ENCODE measurements around the gene NAB2.

The NAB2 gene

DNA sequence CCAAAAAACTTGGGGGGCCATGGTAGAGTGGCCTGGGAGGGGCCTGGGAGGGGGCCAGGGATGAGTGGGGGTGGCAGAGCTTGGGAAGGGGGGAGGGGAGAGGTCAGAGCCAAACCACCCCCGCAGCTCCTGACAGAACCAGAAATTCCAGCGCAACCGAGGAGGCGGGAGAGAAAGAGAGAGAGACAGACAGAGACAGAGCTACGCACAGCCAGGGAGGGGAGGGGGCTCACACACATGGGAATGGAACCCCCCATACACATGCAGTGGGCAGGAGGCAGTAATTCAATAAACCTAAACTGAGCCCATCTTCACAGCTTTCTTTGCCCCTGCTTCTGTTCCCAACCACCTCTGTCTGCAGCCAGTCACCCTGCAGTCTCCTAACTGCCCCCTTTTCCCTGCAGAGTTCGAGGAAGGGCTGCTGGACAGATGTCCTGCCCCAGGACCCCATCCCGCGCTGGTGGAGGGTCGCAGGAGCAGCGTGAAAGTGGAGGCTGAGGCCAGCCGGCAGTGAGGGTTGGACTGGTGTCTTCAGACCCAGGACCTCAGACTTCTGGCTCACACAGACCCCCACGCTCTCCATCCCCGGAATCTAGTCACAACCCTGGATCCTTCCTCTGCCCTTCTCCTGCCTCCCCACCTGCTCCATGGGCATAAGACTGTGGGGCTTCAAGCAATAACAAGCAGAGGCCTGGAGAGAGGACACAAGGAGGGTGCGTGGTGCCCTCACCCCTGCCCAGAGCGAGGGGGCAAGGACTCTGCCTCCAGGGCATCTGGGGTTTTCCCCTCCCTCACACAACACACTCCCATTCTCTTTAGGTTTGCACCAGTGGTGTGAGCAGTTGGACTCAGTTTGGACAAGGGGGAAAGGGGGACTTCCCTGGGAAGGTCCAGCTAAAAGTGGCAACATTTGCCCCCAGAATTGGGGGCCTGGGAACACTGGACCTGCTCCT is 5.6 kb downstream of the NAB2 start:
- Histone ChIP-seq H3K9ac (ENCODE audit: low read length in 2 of 2) (no peak overlapping the region), H3K36me3 (ENCODE audit: control insufficient read depth in 2 of 2, insufficient read depth in 2 of 2, low read length in 2 of 2) (peaks cover 56 to 63% of the 10 kb centered on the region in 2 donors), H3K4me1 (ENCODE audit: control insufficient read depth, insufficient read depth, low read length) (peaks cover 58% of the 10 kb centered on the region), H3K9me3 (ENCODE audit: control insufficient read depth in 2 of 2, low read length in 2 of 2) (no peaks in the 10 kb centered on the region), H3K4me3 (ENCODE audit: low read length in 2 of 2) (peak overlapping the region in 1 of 2 donors; percentile 44), H3K27me3 (ENCODE audit: control insufficient read depth in 1 of 2, insufficient read depth in 2 of 2, low read length in 2 of 2) (no peaks in the 10 kb centered on the region), H3K27ac (ENCODE audit: low read length) (peak overlapping the region; percentile 82)

DNA sequence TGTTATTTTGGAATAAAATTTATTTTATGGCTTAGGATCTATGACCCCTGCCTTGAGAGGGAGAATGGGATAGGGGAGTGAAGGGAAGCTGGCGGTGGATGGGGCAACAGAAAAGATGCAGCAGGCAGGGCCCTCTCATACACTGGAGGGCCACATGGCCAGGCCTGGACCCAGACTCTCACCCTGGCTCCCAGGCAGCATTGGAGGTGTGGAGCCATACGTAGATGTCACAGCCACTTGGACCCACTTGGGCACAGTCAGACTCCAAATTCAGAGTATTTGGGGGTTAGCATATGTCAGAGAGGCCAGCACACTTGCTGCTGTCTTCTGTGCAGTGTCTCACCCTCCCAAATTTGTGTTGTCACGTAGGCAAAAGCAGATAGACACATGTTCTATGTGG is 6.5 kb downstream of the NAB2 start:
- Histone ChIP-seq H3K9ac (ENCODE audit: low read length in 2 of 2) (peak overlapping the region in 1 of 2 donors; percentile 21), H3K27me3 (ENCODE audit: control insufficient read depth in 1 of 2, insufficient read depth in 2 of 2, low read length in 2 of 2) (no peaks in the 10 kb centered on the region), H3K36me3 (ENCODE audit: control insufficient read depth in 2 of 2, insufficient read depth in 2 of 2, low read length in 2 of 2) (peaks cover 65 to 68% of the 10 kb centered on the region in 2 donors), H3K4me3 (ENCODE audit: low read length in 2 of 2) (no peak overlapping the region), H3K9me3 (ENCODE audit: control insufficient read depth in 2 of 2, low read length in 2 of 2) (no peaks in the 10 kb centered on the region), H3K4me1 (ENCODE audit: control insufficient read depth, insufficient read depth, low read length) (peaks cover 57% of the 10 kb centered on the region), H3K27ac (ENCODE audit: low read length) (peak overlapping the region; percentile 82)

DNA sequence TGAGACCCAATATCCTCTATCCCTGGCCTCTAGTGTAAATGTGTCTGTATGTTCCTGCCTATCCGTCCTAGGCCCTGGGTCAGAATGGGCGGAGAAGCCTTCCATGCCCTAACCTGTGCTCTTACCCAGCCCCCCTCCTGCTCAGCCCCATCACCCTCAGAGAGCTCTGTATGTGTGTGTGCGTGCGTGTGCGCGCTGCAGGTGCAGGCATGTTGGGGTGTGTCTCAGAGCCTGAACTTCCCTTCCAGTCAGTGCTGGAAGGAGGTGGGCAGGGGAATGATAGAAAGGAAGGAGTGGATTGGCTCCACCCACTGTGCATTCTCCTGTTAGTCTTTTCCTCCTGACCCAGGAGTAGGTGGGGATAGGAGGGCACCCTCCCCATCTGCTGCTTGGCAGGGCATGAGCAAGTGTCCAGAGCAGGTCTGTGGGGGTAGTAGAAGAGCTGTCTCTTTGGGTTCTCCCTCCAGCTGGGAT is 7.2 kb downstream of the NAB2 start:
- Histone ChIP-seq H3K9me3 (ENCODE audit: control insufficient read depth in 2 of 2, low read length in 2 of 2) (no peaks in the 10 kb centered on the region), H3K4me3 (ENCODE audit: low read length in 2 of 2) (no peak overlapping the region), H3K4me1 (ENCODE audit: control insufficient read depth, insufficient read depth, low read length) (peaks cover 50% of the 10 kb centered on the region), H3K9ac (ENCODE audit: low read length in 2 of 2) (no peak overlapping the region), H3K27me3 (ENCODE audit: control insufficient read depth in 1 of 2, insufficient read depth in 2 of 2, low read length in 2 of 2) (no peaks in the 10 kb centered on the region), H3K27ac (ENCODE audit: low read length) (peak overlapping the region; percentile 82), H3K36me3 (ENCODE audit: control insufficient read depth in 2 of 2, insufficient read depth in 2 of 2, low read length in 2 of 2) (peaks cover 65 to 67% of the 10 kb centered on the region in 2 donors)

DNA sequence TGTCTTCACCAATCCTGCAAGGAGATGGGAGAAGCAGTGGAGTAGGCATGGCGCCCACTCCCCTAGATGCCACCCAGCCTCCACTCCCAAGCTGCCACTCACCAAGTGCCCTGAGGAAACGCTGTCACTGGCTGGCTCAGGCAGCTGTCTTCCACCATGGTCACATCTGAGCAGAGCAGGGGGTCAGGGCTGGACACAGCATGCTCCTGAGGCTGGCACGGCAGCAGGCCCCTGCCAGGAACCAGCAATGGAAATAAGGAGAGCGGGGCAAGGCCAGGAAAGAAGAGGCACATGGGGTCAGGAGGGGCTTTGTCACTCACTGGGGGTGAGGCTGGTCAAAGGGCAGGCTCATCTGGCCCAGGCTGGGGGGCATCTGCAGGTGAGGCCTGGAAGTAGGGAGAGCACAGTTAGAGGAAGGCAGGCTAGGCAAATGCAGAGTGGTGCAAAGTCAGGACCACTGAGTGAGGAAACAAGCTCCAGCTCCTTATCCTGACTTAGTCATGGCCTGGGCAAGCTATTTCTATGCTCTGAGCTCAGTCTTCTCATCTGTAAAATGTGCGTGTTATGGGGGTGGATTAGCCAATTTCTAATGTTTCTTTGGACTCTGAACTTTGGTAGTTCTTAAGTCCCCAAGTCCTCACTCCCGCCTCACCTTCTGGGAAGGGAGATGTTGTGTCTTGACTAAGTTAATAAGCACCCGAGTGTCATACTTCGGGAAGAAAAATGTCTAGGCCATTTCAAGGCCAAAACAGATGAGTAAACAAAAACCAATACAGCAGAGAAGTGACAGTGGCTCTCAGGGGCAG is 8.0 kb downstream of the NAB2 start:
- Histone ChIP-seq H3K36me3 (ENCODE audit: control insufficient read depth in 2 of 2, insufficient read depth in 2 of 2, low read length in 2 of 2) (peaks cover 63 to 65% of the 10 kb centered on the region in 2 donors), H3K27me3 (ENCODE audit: control insufficient read depth in 1 of 2, insufficient read depth in 2 of 2, low read length in 2 of 2) (no peaks in the 10 kb centered on the region), H3K27ac (ENCODE audit: low read length) (peak overlapping the region; percentile 82)

DNA sequence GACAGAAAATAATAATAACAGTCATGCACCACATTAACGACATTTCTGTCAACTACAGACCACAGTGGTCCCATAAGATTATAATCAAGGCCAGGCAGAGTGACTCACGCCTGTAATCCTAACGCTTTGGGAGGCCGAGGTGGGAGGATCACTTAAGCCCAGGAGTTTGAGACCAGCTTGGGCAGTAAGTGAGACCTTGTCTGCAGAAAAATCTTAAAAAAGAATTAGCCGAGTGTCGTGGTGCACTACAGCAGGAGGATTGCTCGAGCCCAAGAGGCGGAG is 8.6 kb downstream of the NAB2 start:
- peaks cover 58 to 62% of the 10 kb centered on the region in 2 donors for H3K36me3 ChIP-seq (ENCODE audit: control insufficient read depth in 2 of 2, insufficient read depth in 2 of 2, low read length in 2 of 2)
- no peaks in the 10 kb centered on the region for H3K9me3 ChIP-seq (ENCODE audit: control insufficient read depth in 2 of 2, low read length in 2 of 2)
- H3K27ac ChIP-seq (ENCODE audit: low read length), result no peak overlapping the region
- no peak overlapping the region for H3K9ac ChIP-seq (ENCODE audit: low read length in 2 of 2)
- no peaks in the 10 kb centered on the region for H3K27me3 ChIP-seq (ENCODE audit: control insufficient read depth in 1 of 2, insufficient read depth in 2 of 2, low read length in 2 of 2)
- H3K4me1 ChIP-seq (ENCODE audit: control insufficient read depth, insufficient read depth, low read length), result peaks cover 41% of the 10 kb centered on the region
- no peak overlapping the region for H3K4me3 ChIP-seq (ENCODE audit: low read length in 2 of 2)

More for the DNA sequence above, 8.0 kb downstream of the NAB2 start:
- Histone ChIP-seq H3K4me3 (ENCODE audit: low read length in 2 of 2) (no peak overlapping the region), H3K9me3 (ENCODE audit: control insufficient read depth in 2 of 2, low read length in 2 of 2) (no peaks in the 10 kb centered on the region), H3K4me1 (ENCODE audit: control insufficient read depth, insufficient read depth, low read length) (peaks cover 42% of the 10 kb centered on the region), H3K9ac (ENCODE audit: low read length in 2 of 2) (no peak overlapping the region)

DNA sequence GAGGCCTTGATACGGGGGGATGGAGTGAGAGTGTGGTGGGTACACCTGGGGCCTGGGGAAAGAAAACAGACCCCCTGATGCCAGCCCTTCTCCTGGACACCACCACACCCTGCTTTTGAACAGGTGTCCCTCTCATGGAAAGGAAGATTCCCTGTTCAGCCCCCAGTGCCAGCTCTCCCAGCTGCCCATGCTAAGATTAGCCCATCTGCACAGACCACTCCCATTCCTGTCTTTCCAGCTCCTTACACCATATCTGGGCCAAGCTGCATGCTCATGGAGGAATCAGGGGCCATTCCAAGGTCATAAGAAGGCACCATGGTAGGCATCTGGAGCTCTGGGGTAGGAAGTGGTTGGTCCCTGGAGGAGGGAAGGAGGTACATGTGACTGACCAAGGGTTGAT is 9.6 kb downstream of the NAB2 start:
- Histone ChIP-seq H3K4me1 (ENCODE audit: control insufficient read depth, insufficient read depth, low read length) (peaks cover 30% of the 10 kb centered on the region), H3K27ac (ENCODE audit: low read length) (peak overlapping the region; percentile 41), H3K9ac (ENCODE audit: low read length in 2 of 2) (peak overlapping the region in 1 of 2 donors; percentile 29), H3K4me3 (ENCODE audit: low read length in 2 of 2) (no peak overlapping the region), H3K9me3 (ENCODE audit: control insufficient read depth in 2 of 2, low read length in 2 of 2) (no peaks in the 10 kb centered on the region), H3K36me3 (ENCODE audit: control insufficient read depth in 2 of 2, insufficient read depth in 2 of 2, low read length in 2 of 2) (peaks cover 55 to 58% of the 10 kb centered on the region in 2 donors), H3K27me3 (ENCODE audit: control insufficient read depth in 1 of 2, insufficient read depth in 2 of 2, low read length in 2 of 2) (no peaks in the 10 kb centered on the region)

DNA sequence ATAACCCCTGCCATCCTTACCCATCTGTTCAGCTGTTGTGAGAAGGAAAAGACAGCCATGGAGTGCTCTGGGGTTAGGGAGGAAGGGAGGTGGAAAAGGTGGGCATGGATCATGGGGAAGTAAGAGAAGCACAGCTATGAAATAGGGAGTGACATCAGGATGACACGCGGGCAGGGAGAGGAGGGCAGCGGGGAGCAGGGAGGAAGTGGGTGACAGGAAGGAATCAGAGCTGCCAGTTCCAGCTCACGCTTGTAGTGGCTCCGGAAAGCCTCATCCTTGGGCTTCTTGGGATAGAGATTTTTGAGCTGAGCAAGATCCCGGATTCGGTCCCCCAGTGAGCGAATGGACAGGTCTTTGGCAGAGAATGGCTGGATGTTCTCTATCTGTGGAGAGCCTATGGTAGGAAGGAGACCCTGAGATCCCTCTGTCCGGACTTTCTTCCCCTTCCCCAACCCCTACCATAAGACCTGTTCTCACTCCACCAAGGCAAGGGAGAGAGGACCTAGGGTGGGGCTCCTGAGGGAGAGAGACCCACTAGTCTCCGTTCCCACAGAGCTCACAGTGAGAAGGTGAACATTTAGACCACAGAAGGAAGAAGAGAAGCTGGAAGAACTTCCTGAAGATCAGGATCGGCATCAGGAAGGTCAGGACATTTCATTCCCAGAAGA is 10.3 kb downstream of the NAB2 start:
- H3K4me1 ChIP-seq (ENCODE audit: control insufficient read depth, insufficient read depth, low read length), result peaks cover 26% of the 10 kb centered on the region
- H3K4me3 ChIP-seq (ENCODE audit: low read length in 2 of 2), result no peak overlapping the region
- H3K9ac ChIP-seq (ENCODE audit: low read length in 2 of 2), result no peak overlapping the region
- H3K27me3 ChIP-seq (ENCODE audit: control insufficient read depth in 1 of 2, insufficient read depth in 2 of 2, low read length in 2 of 2), result no peaks in the 10 kb centered on the region
- H3K9me3 ChIP-seq (ENCODE audit: control insufficient read depth in 2 of 2, low read length in 2 of 2), result no peaks in the 10 kb centered on the region
- peaks cover 59 to 63% of the 10 kb centered on the region in 2 donors for H3K36me3 ChIP-seq (ENCODE audit: control insufficient read depth in 2 of 2, insufficient read depth in 2 of 2, low read length in 2 of 2)
- H3K27ac ChIP-seq (ENCODE audit: low read length), result peak overlapping the region; percentile 41

DNA sequence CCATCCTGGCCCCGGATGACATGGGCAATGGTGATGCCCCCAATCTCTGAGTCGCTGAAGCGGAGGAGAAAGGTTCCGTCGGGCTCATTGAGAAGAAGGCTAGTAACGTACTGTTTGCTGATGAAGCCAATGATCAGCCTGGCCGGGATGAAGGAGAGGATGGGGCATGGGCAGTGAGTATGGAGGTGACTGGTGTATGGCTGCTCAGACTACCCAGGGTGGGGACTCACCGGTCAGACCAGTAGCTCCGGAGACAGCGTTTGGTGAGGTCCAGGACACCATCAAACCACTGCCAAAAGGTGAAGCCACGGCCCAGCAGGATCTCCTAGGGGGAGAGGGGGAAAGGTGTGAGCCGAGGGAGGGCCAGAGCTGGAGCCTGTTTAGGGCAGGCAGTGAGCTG is 10.9 kb downstream of the NAB2 start:
- Histone ChIP-seq H3K4me3 (ENCODE audit: low read length in 2 of 2) (no peak overlapping the region), H3K4me1 (ENCODE audit: control insufficient read depth, insufficient read depth, low read length) (peaks cover 20% of the 10 kb centered on the region), H3K36me3 (ENCODE audit: control insufficient read depth in 2 of 2, insufficient read depth in 2 of 2, low read length in 2 of 2) (peaks cover 60 to 67% of the 10 kb centered on the region in 2 donors), H3K27ac (ENCODE audit: low read length) (peak overlapping the region; percentile 24), H3K27me3 (ENCODE audit: control insufficient read depth in 1 of 2, insufficient read depth in 2 of 2, low read length in 2 of 2) (no peaks in the 10 kb centered on the region), H3K9me3 (ENCODE audit: control insufficient read depth in 2 of 2, low read length in 2 of 2) (no peaks in the 10 kb centered on the region), H3K9ac (ENCODE audit: low read length in 2 of 2) (no peak overlapping the region)

DNA sequence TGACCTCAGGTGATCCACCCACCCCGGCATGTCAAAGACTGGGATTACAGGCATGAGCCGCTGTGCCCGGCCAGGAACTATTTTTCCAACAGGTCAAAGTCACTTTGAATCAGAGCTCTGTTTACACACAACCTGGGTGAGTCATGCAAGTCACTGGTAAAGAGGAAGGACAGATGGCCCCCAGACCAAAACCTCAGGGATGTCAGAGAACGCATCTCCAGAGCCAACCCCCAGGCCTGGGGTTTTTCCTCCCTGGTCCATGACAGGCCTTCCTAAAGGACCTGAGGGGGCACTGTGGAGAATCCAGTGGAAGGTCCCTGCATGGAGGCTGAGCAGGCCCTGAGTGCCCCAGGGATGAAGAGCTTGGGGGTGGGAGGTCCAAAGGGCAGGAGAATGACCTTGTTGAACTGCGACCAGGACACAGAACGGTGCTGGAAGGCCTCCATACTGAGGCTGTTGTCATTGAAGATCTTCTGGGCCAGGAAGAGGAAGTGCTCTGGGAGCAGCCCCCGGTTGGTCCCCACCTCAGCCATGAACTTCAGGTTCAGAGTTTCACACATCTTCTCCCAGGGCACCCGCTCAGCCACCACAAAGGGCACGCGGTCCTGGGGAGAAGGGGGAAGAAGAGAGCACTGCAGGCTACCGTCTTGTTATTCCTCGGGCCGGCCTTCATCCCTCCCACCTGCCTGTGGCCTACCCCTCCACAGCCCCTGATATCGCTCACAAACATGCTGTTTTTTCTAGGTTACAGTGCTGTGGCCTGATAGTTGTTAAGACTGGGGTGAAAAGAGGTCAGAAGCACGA is 13.2 kb downstream of the NAB2 start:
- H3K9ac ChIP-seq (ENCODE audit: low read length in 2 of 2), result no peak overlapping the region
- H3K27ac ChIP-seq (ENCODE audit: low read length), result peak overlapping the region; percentile 66
- H3K4me3 ChIP-seq (ENCODE audit: low read length in 2 of 2), result no peak overlapping the region

DNA sequence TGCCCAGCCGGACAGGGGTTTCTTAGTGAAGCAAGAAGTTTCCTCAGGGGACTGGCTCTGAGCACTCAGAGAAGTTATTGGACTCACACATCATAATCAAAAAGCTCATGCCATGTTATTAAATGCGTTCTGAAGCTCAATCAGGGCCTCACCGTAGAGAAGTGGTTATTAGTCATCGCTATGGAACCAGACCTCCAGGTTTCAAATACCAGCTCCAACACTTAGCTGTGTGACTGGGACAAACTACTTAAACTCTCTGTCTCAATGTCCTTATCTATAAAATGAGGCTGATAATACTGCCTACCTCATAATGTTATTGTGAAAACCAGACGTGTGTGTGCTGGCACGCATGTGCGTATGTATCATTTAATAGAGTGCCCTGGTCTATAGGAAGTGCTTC is 14.9 kb downstream of the NAB2 start:
- H3K9ac ChIP-seq (ENCODE audit: low read length in 2 of 2), result no peak overlapping the region
- no peak overlapping the region for H3K4me3 ChIP-seq (ENCODE audit: low read length in 2 of 2)
- no peaks in the 10 kb centered on the region for H3K27me3 ChIP-seq (ENCODE audit: control insufficient read depth in 1 of 2, insufficient read depth in 2 of 2, low read length in 2 of 2)
- H3K36me3 ChIP-seq (ENCODE audit: control insufficient read depth in 2 of 2, insufficient read depth in 2 of 2, low read length in 2 of 2), result peaks cover 47% of the 10 kb centered on the region in 2 donors
- H3K9me3 ChIP-seq (ENCODE audit: control insufficient read depth in 2 of 2, low read length in 2 of 2), result no peaks in the 10 kb centered on the region
- H3K4me1 ChIP-seq (ENCODE audit: control insufficient read depth, insufficient read depth, low read length), result peaks cover 28% of the 10 kb centered on the region
- H3K27ac ChIP-seq (ENCODE audit: low read length), result no peak overlapping the region

More for the DNA sequence above, 13.2 kb downstream of the NAB2 start:
- no peaks in the 10 kb centered on the region for H3K9me3 ChIP-seq (ENCODE audit: control insufficient read depth in 2 of 2, low read length in 2 of 2)
- no peaks in the 10 kb centered on the region for H3K27me3 ChIP-seq (ENCODE audit: control insufficient read depth in 1 of 2, insufficient read depth in 2 of 2, low read length in 2 of 2)
- H3K4me1 ChIP-seq (ENCODE audit: control insufficient read depth, insufficient read depth, low read length), result peaks cover 12% of the 10 kb centered on the region
- peaks cover 58 to 62% of the 10 kb centered on the region in 2 donors for H3K36me3 ChIP-seq (ENCODE audit: control insufficient read depth in 2 of 2, insufficient read depth in 2 of 2, low read length in 2 of 2)
